Measurements from ENCODE around the gene PLPP1.

The PLPP1 gene

GRCh38 chr5:55441954-55442353 lies 92.8 kb downstream of the PLPP1 start:
- DNase-seq: no peak

DNA sequence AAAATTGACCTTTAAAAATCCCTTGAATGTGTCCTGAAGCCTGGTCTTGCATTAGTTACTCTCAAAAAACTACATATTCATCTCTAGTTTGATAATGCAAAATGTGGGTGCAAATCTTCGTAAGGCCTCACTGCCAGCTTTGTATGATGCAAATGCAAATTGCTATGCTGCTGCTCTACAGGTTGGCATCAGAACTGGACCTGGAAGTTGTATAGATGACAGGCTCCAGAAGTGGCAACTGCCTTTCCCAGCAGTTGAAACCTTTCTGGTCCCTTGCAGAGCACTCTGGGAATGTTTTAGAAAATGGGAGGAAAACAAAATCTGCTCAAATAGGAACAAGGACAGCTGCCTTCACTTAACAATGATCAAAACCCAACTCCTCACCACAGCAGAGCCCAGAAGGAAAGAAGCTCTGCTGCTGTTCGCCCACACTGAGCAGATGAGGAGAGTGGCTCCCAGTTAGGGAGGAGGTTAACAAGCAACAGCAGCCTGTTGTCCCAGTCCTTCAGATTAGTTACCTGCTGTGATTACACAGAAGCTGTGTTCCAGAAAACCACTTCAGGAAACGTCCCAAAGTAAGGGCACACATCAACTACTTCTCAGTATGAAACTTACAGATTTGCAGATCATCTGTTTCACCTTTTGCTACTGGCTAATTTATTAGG lies 93.5 kb downstream of the PLPP1 start:
- DNase-seq: no peak

- DNase-seq: peak; percentile 7 to 12
These were observed 94.5 kb downstream of the PLPP1 start for GRCh38 chr5:55440188-55440646.

GRCh38 chr5:55438998-55439397 lies 95.8 kb downstream of the PLPP1 start:
- DNase-seq: no peak

DNA sequence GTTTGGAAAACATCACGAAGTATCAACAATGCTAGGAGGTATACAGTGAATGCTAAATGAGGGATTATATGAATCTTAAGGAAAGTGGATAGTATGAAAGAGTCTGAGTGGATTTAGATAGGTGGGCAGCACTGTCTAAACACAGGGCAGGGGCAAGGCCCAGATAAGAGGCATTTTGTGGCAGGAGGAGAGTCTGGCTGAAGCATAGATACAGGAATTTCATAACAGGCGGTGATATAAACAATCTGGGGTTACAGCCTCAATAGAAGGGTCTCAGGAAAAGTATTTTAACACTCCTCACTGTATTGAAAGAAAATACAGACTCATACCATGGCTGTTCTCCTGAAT lies 96.9 kb downstream of the PLPP1 start:
- no peak for DNase-seq

DNA sequence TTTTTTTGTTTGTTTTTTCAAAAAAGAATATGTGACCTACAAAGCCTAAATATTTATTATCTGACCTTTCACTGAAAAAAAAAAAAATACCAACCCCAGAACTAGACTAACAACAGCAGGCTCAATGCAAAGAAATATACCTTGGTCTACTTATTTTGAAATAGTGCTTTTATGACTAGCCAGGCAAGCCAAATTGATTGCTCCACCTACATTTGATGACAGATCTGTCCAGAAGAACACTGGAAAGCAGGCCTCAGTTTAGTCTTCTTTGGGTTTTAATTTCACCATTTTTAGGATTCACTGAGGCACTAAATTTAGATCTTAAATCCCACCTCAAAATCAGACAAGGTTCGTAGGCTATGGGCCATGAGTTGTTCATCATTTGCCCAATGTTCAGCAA lies 97.3 kb downstream of the PLPP1 start:
- no peak for DNase-seq

GRCh38 chr5:55432549-55432948 lies 102.2 kb downstream of the PLPP1 start:
- DNase-seq: no peak

- no peak for DNase-seq
These were observed 105.0 kb downstream of the PLPP1 start for GRCh38 chr5:55429613-55430253.

DNA sequence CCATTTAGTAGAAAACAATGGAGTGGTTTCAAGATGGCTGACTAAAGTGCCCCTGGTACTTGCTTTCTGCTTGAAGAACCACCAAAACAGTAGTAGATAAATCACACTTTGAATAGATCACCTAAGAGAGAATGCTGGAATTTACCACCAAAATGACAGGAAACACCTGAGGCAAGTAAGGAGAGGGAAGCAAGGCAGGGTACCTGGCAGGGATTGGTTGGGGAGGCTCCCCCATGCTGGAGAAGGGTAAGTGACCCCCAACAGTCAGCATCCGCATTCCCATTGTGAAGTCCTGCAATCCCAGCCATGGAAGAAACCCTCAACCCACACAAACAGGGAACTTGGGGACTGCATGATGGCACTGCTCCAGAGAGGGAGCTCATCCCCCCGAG lies 105.5 kb downstream of the PLPP1 start:
- no peak for DNase-seq

GRCh38 chr5:55427157-55427556 lies 107.6 kb downstream of the PLPP1 start:
- no peak for DNase-seq

- no peak for DNase-seq
These were observed 108.3 kb downstream of the PLPP1 start for GRCh38 chr5:55426455-55426854.

DNA sequence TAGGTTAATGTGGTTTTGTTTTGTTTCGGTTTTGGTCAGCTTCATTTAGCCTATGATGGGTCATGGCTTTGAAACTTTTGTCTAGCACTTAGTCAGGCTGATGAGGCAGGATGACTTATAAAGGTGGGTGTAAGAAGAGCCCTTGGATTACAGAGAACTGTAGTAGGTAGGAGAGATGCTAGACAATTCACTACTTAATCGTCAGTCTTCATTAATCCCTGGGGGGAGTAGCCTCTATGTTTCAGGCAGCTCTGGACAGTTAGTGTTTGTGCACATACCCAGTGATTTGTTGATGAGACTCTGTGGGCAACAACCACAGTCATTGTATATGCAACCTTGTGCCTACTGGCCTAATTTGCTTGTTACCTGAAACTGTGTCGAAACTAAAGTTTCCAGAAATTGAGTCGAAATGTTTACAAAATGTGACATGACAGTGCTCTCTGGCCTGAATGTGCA lies 113.7 kb downstream of the PLPP1 start:
- no peak for DNase-seq

GRCh38 chr5:55418994-55419968 lies 115.5 kb downstream of the PLPP1 start:
- no peak for DNase-seq

DNA sequence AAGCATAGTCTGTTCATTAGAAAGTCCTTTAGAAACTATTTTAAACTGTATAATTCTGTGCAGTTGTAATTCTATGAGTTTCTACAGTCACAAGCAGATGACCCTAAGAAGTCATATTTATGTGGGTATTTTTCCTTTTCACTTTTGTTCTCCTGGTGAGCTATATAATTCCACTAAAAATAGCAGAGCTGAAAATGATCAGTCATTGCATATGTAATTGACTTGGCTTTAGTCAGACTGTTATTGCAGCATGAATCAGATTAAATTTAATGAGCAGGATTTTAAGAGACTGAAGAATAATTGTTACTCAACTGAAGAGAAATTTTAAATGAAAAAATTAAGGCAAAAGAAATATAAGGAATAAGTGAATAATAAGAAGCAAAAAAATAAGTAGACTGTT lies 118.5 kb downstream of the PLPP1 start:
- no peak for DNase-seq

DNA sequence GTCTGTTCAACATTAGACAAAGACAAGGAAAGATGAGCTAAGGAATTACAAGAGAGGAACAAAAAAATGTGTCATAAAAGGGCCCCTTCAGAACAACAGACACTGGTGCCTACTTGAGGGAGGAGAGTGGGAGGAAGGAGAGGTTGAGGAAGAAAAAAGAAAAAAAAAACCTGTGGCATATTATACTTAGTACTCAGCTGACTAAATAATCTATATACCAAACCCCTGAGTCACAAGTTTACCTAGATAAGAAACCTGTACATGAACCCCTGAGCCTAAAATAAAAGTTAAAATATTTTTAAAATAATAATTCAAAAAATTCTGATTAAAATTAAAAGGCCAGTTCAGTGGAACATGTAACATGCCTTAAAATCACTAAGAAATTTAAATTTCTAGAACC lies 119.7 kb downstream of the PLPP1 start:
- DNase-seq: no peak

DNA sequence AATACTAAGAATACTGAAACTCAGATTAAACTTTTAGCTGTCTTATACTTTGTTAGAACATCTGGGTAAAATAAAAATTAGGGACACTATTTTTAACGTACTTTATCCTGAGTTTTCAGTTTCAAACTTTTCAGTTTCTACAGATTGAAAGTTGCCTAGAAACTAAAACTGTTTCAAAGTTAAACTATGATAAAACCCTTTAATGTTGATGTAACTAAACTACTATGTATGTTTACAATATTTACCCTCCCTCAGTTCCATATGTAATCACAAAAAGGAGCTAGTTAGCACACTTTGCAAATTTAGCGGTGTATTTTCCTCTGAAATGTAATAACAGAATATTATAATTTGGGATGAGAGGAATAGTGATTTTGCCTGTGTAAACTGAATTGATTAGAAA lies 121.1 kb downstream of the PLPP1 start:
- no peak for DNase-seq

DNA sequence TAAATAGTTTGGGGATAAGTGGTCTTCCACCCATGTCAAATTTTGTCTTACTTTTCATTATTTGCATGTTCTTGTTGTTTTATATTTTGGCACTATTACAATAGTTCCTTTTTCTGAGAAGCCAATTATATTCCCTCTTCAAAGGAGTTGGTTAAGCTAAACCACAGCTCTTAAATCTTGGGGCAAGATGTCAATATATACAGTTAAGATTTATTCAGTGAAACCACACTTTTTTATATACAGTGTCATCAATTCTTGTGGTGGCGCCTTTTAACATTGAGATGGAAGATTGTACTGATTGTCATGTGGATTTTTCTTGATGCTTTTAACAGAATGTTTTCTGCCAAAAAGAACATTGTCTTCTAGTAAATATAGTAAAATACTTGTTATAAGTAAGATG lies 122.9 kb downstream of the PLPP1 start:
- no peak for DNase-seq

DNA sequence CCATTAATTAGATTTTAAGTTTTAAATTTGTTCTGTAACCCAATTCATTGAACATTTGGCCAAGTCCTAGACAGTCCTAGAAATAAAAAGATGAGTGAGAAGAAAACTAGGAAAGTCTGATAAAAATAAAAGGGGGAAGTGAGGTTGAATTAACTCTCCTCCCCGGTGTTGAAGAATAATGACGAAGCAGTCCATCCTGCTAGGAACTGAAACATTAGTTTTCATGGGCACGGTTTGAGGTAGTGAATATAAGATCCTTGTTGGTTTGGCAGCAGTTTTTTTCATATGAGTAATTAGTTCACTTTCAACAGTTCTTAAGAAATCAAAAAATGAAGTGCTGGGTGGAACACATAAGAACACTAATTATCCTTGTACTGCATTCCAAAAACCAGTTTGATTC lies 123.9 kb downstream of the PLPP1 start:
- no peak for DNase-seq

DNA sequence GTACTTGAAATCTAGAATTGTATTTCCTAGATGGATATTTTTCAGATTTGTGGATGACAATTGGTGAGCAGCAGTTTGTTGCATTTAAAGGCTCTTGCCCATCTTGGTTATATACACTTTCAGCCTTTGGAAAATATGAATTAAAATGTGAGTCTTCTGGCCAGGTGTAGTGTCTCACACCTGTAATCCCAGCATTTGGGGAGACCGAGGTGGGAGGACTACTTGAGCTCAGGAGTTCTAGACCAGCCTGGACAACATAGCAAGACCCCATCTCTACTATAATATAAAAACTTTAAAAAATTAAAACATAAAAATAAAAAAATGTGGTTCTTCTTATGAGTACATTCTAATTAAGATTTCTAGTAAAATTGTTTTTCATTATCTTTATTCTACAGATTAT lies 125.0 kb downstream of the PLPP1 start:
- no peak for DNase-seq

- no peak for DNase-seq
These were observed 126.8 kb downstream of the PLPP1 start for GRCh38 chr5:55407984-55408383.

GRCh38 chr5:55407059-55407684 lies 127.6 kb downstream of the PLPP1 start:
- DNase-seq: peak; percentile 5 to 8

GRCh38 chr5:55406292-55406691 lies 128.5 kb downstream of the PLPP1 start:
- DNase-seq: no peak

GRCh38 chr5:55402199-55402598 lies 132.6 kb downstream of the PLPP1 start:
- DNase-seq: no peak
